Measurements from ENCODE around the gene CEACAM19. TPM values are rescaled to one million over a fixed set of nuclear protein-coding genes. Genes with fewer than 3 reads are reported as not detected.

CEACAM19 gene
- total and polyA plus RNA-seq, 2 of the 8 experiments (the other 6 are each of a cell fraction or from before 2014, with no cell fraction given): 3.1 to 3.4 TPM

DNA sequence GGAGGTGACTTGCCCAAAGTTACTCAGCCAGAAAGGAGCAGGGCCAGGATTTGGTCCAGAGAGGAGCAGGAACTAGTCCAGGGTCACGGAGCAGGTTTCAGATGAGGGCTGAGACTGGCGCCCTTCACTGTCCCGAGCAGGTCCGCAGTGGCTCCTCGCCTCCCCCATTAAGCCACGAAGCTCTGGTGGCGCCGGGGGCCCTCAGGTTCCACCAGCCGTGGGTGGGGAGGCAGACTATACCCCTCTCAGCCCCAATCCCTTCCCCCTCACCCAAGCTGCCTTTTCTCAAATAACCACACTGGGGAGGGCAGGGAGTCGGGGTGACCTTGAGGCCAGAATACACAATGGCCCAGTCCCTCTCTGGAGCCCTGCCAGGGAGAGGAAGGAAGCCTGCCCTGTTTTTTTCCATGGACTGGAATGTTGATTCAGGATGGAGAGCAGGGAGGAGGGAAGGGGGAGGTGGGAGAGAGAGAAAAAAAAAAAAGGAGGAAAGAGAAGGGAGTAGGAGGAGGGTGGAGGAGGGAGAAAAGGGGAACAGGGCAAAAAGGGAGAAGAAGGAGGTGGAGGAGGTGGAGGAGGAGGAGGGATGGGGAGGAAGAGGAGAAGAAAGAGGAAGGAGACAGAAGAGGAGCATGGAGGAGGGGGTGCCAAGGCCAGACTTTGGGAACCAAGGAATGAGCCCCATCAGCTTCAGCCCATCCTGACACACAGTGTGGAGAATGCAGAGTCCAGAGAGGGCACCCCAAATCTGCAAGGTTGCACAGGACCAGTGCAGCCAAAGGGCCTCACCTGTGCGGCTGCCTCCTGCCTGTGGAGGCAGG lies 47.4 kb downstream of the CEACAM19 start (continued):
- TF ChIP-seq EP300 (IDR thresholded peaks at IDR 0.05; ENCODE audit: borderline replicate concordance in 1 of 2, low read depth in 2 of 2, low read length in 2 of 2) (peak in 1 of 2 experiments; percentile 55; a peak in 1 of 3 replicates), KDM5A (IDR thresholded peaks at IDR 0.05; ENCODE audit: low read length) (no peak), TAF7 (optimal IDR thresholded peaks at IDR 0.05; ENCODE audit: borderline replicate concordance, low read depth, low read length) (no peak), HDAC2 (IDR thresholded peaks at IDR 0.05; ENCODE audit: borderline replicate concordance in 1 of 2, low read depth in 2 of 2, low read length in 2 of 2) (no peak), RBBP5 (IDR thresholded peaks at IDR 0.05; ENCODE audit: borderline replicate concordance, low read depth, low read length) (peak; percentile 65; the same call in 1 of the 2 replicates), TBP (IDR thresholded peaks at IDR 0.05; ENCODE audit: low read depth, low read length) (peak; percentile 34; the same call in 1 of the 2 replicates), SP1 (IDR thresholded peaks at IDR 0.05; ENCODE audit: low read depth, low read length) (peak; percentile 78; the same call in 1 of the 2 replicates)
